HL-60 (cell line): Measurements from ENCODE around the gene SEMA4G.

ENCODE experiments used
- GABPA ChIP-seq: IDR thresholded peaks from 2 replicates; pipeline ENCODE4 v1.6.1; 2012; ENCODE audit warnings: low read depth
- POLR2AphosphoS5 ChIP-seq: IDR thresholded peaks from 2 replicates; pipeline ENCODE4 v1.6.1; 2012; ENCODE audit warnings: low read depth
- SPI1 ChIP-seq: IDR thresholded peaks from 2 replicates; pipeline ENCODE4 v1.6.1; 2012; ENCODE audit warnings: low read depth, mild to moderate bottlenecking, borderline replicate concordance
- TF ChIP-seq, protein P1 (sequence below): IDR thresholded peaks from one replicate; pipeline ENCODE4 v1.5.1; 2011; ENCODE audit warnings: low read length, control low read depth, inconsistent platforms; ENCODE audit not compliant: insufficient read depth
- TF ChIP-seq, protein P2 (sequence below): IDR thresholded peaks from 2 replicates; pipeline ENCODE4 v1.6.1; 2012; ENCODE audit warnings: low read depth; ENCODE audit not compliant: insufficient replicate concordance

DNA sequence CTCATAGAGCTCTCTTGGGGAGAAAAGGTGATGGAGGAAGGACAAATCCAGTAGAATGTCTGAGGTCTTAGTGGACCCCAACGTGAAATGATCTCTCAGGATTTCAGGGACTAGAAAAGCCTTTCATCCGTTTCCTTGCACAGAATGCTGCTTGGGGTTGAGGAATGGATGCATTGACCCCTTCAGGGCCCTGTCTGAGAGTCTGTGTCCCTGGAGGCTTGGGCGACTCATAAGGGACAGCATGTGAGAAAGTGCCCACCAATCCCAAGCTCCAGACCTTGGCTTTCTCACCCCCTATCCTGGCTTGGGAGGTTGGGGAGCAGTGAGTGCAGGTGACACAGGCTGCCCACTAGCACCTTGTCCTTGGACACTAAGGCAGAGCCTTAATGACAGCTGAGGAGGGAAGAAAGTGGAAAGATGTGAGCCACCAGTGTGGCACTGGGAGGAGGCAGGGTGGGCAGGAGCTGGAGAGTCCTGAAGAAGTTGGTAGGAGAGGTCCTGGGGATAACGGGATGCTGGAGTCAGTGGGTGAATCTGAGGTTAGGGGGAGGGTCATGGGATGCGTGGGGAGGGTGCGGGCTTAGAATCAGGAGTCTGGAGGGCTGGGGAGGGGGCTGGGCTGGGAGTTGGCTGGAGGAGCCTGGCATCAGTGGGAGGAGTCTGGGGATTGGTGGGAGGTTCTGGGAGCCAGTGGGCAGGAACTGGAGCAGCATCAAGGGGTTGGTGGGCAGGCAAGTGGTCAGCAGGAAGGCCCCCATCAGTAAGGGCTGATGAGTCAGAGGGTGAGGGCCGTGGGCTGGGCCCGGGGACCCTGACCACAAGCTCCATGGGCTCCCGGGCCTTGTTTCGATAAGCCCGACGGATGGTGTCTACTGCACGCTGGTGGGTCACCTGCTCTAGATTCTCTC, 38.9 kb downstream of the SEMA4G start:
- no peak for TF ChIP-seq SPI1
- TF ChIP-seq, protein P1, sequence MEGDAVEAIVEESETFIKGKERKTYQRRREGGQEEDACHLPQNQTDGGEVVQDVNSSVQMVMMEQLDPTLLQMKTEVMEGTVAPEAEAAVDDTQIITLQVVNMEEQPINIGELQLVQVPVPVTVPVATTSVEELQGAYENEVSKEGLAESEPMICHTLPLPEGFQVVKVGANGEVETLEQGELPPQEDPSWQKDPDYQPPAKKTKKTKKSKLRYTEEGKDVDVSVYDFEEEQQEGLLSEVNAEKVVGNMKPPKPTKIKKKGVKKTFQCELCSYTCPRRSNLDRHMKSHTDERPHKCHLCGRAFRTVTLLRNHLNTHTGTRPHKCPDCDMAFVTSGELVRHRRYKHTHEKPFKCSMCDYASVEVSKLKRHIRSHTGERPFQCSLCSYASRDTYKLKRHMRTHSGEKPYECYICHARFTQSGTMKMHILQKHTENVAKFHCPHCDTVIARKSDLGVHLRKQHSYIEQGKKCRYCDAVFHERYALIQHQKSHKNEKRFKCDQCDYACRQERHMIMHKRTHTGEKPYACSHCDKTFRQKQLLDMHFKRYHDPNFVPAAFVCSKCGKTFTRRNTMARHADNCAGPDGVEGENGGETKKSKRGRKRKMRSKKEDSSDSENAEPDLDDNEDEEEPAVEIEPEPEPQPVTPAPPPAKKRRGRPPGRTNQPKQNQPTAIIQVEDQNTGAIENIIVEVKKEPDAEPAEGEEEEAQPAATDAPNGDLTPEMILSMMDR, result no peak
- TF ChIP-seq POLR2AphosphoS5, result no peak
- TF ChIP-seq, protein P2, sequence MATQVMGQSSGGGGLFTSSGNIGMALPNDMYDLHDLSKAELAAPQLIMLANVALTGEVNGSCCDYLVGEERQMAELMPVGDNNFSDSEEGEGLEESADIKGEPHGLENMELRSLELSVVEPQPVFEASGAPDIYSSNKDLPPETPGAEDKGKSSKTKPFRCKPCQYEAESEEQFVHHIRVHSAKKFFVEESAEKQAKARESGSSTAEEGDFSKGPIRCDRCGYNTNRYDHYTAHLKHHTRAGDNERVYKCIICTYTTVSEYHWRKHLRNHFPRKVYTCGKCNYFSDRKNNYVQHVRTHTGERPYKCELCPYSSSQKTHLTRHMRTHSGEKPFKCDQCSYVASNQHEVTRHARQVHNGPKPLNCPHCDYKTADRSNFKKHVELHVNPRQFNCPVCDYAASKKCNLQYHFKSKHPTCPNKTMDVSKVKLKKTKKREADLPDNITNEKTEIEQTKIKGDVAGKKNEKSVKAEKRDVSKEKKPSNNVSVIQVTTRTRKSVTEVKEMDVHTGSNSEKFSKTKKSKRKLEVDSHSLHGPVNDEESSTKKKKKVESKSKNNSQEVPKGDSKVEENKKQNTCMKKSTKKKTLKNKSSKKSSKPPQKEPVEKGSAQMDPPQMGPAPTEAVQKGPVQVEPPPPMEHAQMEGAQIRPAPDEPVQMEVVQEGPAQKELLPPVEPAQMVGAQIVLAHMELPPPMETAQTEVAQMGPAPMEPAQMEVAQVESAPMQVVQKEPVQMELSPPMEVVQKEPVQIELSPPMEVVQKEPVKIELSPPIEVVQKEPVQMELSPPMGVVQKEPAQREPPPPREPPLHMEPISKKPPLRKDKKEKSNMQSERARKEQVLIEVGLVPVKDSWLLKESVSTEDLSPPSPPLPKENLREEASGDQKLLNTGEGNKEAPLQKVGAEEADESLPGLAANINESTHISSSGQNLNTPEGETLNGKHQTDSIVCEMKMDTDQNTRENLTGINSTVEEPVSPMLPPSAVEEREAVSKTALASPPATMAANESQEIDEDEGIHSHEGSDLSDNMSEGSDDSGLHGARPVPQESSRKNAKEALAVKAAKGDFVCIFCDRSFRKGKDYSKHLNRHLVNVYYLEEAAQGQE, result no peak
- TF ChIP-seq GABPA, result no peak
